Prostate gland (tissue), 2 donors: ENCODE data around the gene ERCC6L2.

Experiments
- POLR2AphosphoS5 ChIP-seq: sonication (generic); formaldehyde crosslinking; IDR thresholded peaks from one replicate; pipeline ENCODE4 v1.6.1; 2017; ENCODE audit warnings: antibody characterized with exemption
- TF ChIP-seq, protein P1 (sequence below), 4 experiments: fragments of 200-600 bp in 2 of 4; fragments of 450-650 bp in 2 of 4; sonication (generic) in 2 of 4; IDR thresholded peaks; 1 replicate in 3 of 4; 2 replicates in 1 of 4; pipeline ENCODE4 v1.5.1; 2016 to 2019; ENCODE audit warnings: antibody characterized with exemption in 4 of 4, mild to moderate bottlenecking in 2 of 4, moderate library complexity in 2 of 4

DNA sequence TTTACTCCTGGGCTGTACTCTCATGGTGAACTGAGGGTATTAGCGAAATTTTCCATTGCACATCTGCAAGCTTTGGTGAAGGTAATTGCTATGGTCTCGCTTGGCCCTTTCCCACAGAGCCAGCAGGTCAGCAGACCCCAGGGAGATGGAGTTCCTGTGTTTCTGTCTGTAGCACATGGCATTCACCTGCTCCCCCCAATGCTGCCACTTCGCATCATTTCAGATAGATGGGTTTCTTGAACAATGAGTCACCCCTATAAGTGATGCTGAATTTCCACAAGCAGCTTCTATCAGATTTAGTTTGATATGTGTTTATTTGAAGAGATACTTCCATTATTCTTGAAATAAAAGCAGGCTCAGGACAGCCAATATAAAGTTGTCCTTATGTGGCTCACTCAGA, 117.8 kb downstream of the ERCC6L2 start:
- TF ChIP-seq, protein P1, sequence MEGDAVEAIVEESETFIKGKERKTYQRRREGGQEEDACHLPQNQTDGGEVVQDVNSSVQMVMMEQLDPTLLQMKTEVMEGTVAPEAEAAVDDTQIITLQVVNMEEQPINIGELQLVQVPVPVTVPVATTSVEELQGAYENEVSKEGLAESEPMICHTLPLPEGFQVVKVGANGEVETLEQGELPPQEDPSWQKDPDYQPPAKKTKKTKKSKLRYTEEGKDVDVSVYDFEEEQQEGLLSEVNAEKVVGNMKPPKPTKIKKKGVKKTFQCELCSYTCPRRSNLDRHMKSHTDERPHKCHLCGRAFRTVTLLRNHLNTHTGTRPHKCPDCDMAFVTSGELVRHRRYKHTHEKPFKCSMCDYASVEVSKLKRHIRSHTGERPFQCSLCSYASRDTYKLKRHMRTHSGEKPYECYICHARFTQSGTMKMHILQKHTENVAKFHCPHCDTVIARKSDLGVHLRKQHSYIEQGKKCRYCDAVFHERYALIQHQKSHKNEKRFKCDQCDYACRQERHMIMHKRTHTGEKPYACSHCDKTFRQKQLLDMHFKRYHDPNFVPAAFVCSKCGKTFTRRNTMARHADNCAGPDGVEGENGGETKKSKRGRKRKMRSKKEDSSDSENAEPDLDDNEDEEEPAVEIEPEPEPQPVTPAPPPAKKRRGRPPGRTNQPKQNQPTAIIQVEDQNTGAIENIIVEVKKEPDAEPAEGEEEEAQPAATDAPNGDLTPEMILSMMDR (IDR thresholded peaks at IDR 0.05): no peak
- TF ChIP-seq POLR2AphosphoS5: no peak
